H1 (cell line): ENCODE data around the gene GPR171. TPM values are rescaled to one million over a fixed set of nuclear protein-coding genes. Genes with fewer than 3 reads are reported as not detected.

Source experiments
- ATF3 ChIP-seq: IDR thresholded peaks from 2 replicates; pipeline ENCODE4 v1.6.1; 2011; ENCODE audit warnings: low read depth, mild to moderate bottlenecking, low read length; ENCODE audit not compliant: insufficient read depth
- CHD7 ChIP-seq: fragments of 300-600 bp; sonication (generic); IDR thresholded peaks from 2 replicates; pipeline ENCODE4 v1.7.1; 2012; ENCODE audit warnings: low read length, moderate library complexity, mild to moderate bottlenecking, inconsistent platforms; ENCODE audit not compliant: insufficient replicate concordance
- NRF1 ChIP-seq: IDR thresholded peaks from 2 replicates; pipeline ENCODE4 v1.6.1; 2011; ENCODE audit warnings: mild to moderate bottlenecking, low read depth, low read length, improper control_type of control experiment
- polyA plus RNA-seq, 7 experiments: library from polyadenylated mRNA; depleted of rRNA in 3 of 7; stranded (reverse) in 5 of 7; unstranded in 2 of 7; fragments of >200 nt in 5 of 7; fragments of 200-250 nt in 2 of 7; gene quantifications; 1 replicate in 5 of 7; 2 replicates in 1 of 7; 4 replicates in 1 of 7; pipeline versions ENCODE4 v1.2.1 to v1.2.3, GENCODE V29; 2011 to 2013; ENCODE audit warnings: missing spikeins in 2 of 7, mixed read lengths in 2 of 7
- total RNA-seq: library from RNA; stranded (reverse); fragmentation: NEBNext Ultra II Directional; extraction: Animal tissue kit (Norgen Biotek cat#: 25700); gene quantifications from 2 replicates; pipeline ENCODE4 v1.2.1, GENCODE V29; 2021
- TF ChIP-seq, protein P1 (sequence below): IDR thresholded peaks from 2 replicates; pipeline ENCODE4 v1.6.1; 2012; ENCODE audit warnings: low read length, inconsistent platforms
- TF ChIP-seq, protein P2 (sequence below): IDR thresholded peaks from 2 replicates; pipeline ENCODE4 v1.6.1; 2011; ENCODE audit warnings: low read length, improper control_type of control experiment

GPR171 gene
- total and polyA plus RNA-seq, 2 of the 8 experiments (the other 6 are each of a cell fraction or from before 2014, with no cell fraction given) = not detected

DNA sequence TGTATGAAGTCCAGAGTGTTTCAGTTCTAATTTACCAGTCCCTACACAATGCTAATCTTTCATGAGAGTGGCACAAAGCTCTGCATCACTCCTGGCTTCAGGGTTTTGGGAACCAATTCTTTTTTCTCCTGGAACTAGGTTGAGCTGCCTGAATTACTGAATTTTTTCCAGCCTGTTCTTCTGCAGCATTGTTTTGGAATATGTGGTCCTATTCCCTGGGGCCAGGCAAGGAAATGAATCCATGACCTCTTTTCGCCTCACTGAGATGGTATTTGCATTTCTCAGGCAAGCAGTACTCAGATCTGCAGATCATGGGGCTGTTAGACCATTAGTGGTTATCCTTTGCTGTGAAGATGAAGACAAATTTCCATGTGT is 25.6 kb upstream of the GPR171 start (continued):
- no peak for TF ChIP-seq CHD7
- TF ChIP-seq NRF1 = no peak
- TF ChIP-seq, protein P1, sequence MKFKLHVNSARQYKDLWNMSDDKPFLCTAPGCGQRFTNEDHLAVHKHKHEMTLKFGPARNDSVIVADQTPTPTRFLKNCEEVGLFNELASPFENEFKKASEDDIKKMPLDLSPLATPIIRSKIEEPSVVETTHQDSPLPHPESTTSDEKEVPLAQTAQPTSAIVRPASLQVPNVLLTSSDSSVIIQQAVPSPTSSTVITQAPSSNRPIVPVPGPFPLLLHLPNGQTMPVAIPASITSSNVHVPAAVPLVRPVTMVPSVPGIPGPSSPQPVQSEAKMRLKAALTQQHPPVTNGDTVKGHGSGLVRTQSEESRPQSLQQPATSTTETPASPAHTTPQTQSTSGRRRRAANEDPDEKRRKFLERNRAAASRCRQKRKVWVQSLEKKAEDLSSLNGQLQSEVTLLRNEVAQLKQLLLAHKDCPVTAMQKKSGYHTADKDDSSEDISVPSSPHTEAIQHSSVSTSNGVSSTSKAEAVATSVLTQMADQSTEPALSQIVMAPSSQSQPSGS = no peak
- no peak for TF ChIP-seq ATF3
- TF ChIP-seq, protein P2, sequence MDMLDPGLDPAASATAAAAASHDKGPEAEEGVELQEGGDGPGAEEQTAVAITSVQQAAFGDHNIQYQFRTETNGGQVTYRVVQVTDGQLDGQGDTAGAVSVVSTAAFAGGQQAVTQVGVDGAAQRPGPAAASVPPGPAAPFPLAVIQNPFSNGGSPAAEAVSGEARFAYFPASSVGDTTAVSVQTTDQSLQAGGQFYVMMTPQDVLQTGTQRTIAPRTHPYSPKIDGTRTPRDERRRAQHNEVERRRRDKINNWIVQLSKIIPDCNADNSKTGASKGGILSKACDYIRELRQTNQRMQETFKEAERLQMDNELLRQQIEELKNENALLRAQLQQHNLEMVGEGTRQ = no peak
